Activated naive CD8-positive, alpha-beta T cell treated with anti-CD3 and anti-CD28 coated beads, Interleukin-2, amount 50 U/mL, for 24 hours (primary cell): ENCODE results near the gene PLA2G2F.

Source experiments
- ATAC-seq: fragments of 150-1000 bp; cut with Tn5 transposase; one replicate; pipeline ENCODE4 v1.10.0; 2021
- DNase-seq: peaks from one replicate; pipeline ENCODE4 v3.0.0; 2021
- H3K27ac Mint-ChIP-seq: one replicate; pipeline ENCODE4 v1.8.0; 2021; ENCODE audit warnings: mild to moderate bottlenecking, mixed read lengths
- H3K27me3 Mint-ChIP-seq: one replicate; pipeline ENCODE4 v1.8.0; 2021; ENCODE audit warnings: mixed read lengths
- H3K36me3 Mint-ChIP-seq: one replicate; pipeline ENCODE4 v1.8.0; 2021; ENCODE audit warnings: low read depth, mixed read lengths
- H3K4me1 Mint-ChIP-seq: one replicate; pipeline ENCODE4 v1.8.0; 2021; ENCODE audit warnings: mixed read lengths
- H3K4me3 Mint-ChIP-seq: one replicate; pipeline ENCODE4 v1.8.0; 2021; ENCODE audit warnings: mild to moderate bottlenecking, moderate library complexity, mixed read lengths
- H3K9me3 Mint-ChIP-seq: one replicate; pipeline ENCODE4 v1.8.0; 2021; ENCODE audit warnings: mixed read lengths

The PLA2G2F gene

DNA sequence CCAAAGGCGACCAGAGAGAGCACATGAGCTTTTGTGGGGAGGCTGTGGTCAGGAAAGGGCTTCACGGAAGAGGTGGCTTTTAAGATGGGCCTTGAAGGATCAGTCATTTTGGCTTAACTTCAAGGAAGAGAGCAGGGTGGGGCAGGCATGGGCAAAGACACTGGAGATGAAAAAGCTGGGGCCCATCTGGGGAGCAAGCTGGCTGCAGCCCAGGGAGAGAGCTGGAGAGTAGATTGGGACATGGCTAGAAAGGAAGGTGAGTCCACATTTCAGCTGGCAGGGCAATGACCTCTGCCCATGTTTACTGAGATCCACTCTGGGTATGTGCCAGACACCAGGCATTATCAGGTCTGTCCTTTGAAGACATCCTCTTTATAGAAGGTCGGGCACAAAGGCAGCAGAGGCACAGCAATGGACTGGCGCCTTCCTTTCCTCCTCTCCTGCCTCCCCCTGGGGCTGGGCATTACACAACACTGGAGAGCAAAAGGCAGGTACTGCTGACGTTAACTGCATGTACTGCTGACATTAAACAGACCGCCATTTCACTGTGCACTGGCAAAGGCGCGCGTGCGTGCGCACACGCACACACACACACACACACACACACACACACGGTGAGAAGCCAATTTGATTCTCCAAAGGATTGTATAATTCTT, 44.6 kb downstream of the PLA2G2F start:
- DNase-seq, result no peak
- Mint-ChIP-seq H3K27me3 (peaks cover 18% of the 10 kb centered on the region), H3K27ac (peak overlapping the region; percentile 51), H3K9me3 (peaks cover 10% of the 10 kb centered on the region), H3K36me3 (peaks cover 3% of the 10 kb centered on the region), H3K4me3 (no peak overlapping the region), H3K4me1 (peaks cover 56% of the 10 kb centered on the region)
- no peak for ATAC-seq

GRCh38 chr1:20184481-20184900, 45.4 kb downstream of the PLA2G2F start:
- Mint-ChIP-seq H3K4me3 (no peak overlapping the region), H3K9me3 (peaks cover 8% of the 10 kb centered on the region), H3K4me1 (peaks cover 60% of the 10 kb centered on the region), H3K27ac (peak overlapping the region; percentile 63), H3K36me3 (peaks cover 3% of the 10 kb centered on the region), H3K27me3 (peaks cover 25% of the 10 kb centered on the region)
- ATAC-seq (no peak), DNase-seq (no peak)

- Mint-ChIP-seq H3K9me3 (peaks cover under 1% of the 10 kb centered on the region), H3K4me1 (peaks cover 57% of the 10 kb centered on the region), H3K4me3 (peak overlapping the region; percentile 73), H3K27ac (peak overlapping the region; percentile 84), H3K36me3 (peaks cover 3% of the 10 kb centered on the region), H3K27me3 (peaks cover 27% of the 10 kb centered on the region)
- peak; percentile 64 for ATAC-seq
- DNase-seq, result peak; percentile 75
Observed at GRCh38 chr1:20184997-20185833, 46.1 kb downstream of the PLA2G2F start.

DNA sequence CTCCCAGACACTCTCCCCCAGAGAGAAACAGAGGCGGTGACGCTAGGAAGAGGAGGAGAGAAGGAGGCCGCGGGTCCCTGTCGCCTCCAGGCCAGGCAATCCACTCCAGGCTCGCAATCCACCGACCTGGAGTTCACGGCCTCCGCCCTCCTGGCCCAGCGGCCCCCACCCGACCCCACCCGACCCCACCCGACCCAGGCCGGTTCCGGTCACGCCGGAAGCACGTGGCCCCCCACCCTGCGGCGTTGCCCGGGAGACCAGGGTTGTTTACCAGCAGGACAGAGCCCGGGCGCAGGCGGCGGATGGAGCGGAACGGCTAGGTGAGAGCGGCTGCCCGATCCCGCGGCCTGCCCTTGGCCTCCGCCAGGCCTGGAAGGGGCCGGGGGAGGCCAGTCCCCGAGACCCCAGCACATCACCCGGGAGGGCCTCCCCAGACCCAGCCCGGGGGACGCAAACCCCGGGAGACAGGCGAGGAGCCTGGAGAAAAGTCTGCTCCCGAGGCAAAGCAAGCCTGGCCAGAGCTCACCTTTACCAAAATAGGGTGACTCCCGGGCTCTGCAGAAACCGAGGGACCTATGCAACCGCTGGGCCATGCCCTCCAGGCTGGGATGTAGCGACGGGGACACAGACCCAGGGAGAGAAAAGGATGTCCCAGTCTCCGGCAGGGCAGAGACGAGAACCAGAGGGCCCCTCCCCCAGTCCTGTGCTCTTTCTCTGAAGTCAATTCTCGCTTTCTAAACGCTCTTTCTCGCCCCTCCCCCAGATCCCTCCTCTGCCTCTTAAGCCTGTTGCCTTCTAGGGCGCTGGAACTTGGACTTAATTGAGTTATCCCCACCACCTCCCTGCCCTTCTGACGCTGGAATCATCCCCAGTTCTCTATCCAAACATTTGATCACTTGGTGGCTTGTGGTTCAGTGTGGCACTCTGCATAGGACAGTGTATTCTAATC, 47.0 kb downstream of the PLA2G2F start, which contains the start of the genes PLA2G2C and UBXN10:
Gene PLA2G2C, minus strand, starts transcription at position 685 of the 949 bp plus-strand sequence. CDS start 9,155 bp downstream, outside the sequence.
Gene UBXN10, plus strand, starts transcription at position 263 of the 949 bp plus-strand sequence. CDS start 4,466 bp downstream, outside the sequence.
- H3K9me3 Mint-ChIP-seq, result no peaks in the 10 kb centered on the region
- peaks cover 50% of the 10 kb centered on the region for H3K4me1 Mint-ChIP-seq
- H3K27me3 Mint-ChIP-seq, result peaks cover 27% of the 10 kb centered on the region
- DNase-seq (peak; percentile 82), ATAC-seq (peak; percentile 26)
- H3K4me3 Mint-ChIP-seq, result peak within 1 kb of the TSS; percentile 82
- H3K36me3 Mint-ChIP-seq, result peaks cover 3% of the 10 kb centered on the region
- peak within 1 kb of the TSS; percentile 84 for H3K27ac Mint-ChIP-seq

GRCh38 chr1:20187103-20187812, 48.1 kb downstream of the PLA2G2F start:
- H3K9me3 Mint-ChIP-seq, result no peaks in the 10 kb centered on the region
- H3K4me1 Mint-ChIP-seq, result peaks cover 50% of the 10 kb centered on the region
- ATAC-seq (peak; percentile 64), DNase-seq (peak; percentile 48)
- H3K36me3 Mint-ChIP-seq, result peaks cover 3% of the 10 kb centered on the region
- H3K4me3 Mint-ChIP-seq, result peak overlapping the region; percentile 82
- H3K27ac Mint-ChIP-seq, result peak overlapping the region; percentile 79
- peaks cover 28% of the 10 kb centered on the region for H3K27me3 Mint-ChIP-seq

GRCh38 chr1:20187813-20188454, 48.8 kb downstream of the PLA2G2F start:
- Mint-ChIP-seq H3K36me3 (peaks cover 3% of the 10 kb centered on the region), H3K4me3 (peak overlapping the region; percentile 82), H3K9me3 (no peaks in the 10 kb centered on the region), H3K4me1 (peaks cover 50% of the 10 kb centered on the region), H3K27ac (peak overlapping the region; percentile 79), H3K27me3 (peaks cover 35% of the 10 kb centered on the region)
- ATAC-seq, result no peak
- no peak for DNase-seq

DNA sequence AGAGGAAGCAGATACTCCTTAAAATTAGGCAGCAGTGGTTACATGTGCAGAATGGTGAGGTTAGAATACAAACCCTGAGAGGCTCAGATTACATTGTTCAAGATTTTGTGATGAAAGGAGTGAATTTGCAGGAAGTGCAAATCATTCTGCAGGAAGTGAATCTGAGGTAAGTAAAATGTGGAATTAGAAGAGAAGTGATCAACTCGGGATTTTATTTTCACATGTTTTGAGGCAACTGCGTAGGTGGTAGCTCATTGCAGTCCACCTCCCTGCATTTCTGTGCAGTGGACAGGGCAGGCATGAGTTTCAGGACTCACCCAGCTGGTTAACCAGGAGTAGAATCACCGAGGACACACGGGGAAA, 49.3 kb downstream of the PLA2G2F start:
- Mint-ChIP-seq H3K27ac (no peak overlapping the region), H3K36me3 (peaks cover 2% of the 10 kb centered on the region), H3K4me1 (peaks cover 49% of the 10 kb centered on the region), H3K4me3 (no peak overlapping the region), H3K9me3 (no peaks in the 10 kb centered on the region), H3K27me3 (peaks cover 36% of the 10 kb centered on the region)
- no peak for DNase-seq
- no peak for ATAC-seq

DNA sequence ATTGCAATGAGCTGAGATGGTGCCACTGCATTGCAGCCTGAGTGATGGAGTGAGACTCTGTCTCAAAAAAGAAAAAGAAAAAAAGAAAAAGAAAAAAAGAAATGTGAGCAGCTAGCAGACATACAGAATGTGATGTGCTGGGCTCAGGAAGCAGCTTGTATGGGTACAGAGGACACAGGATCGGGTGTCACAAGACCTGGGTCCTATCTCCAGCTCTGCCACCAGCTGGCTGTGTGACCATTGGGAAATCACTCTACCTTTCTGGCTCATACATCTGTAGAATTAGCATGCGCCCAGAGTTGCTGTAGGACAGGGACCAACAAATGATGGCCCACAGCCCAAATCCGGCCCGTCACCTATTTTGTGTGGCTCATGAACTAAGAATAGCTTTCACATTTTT, 50.5 kb downstream of the PLA2G2F start:
- peaks cover 38% of the 10 kb centered on the region for H3K4me1 Mint-ChIP-seq
- H3K9me3 Mint-ChIP-seq, result no peaks in the 10 kb centered on the region
- H3K36me3 Mint-ChIP-seq, result no peaks in the 10 kb centered on the region
- H3K4me3 Mint-ChIP-seq, result no peak overlapping the region
- DNase-seq (no peak), ATAC-seq (no peak)
- no peak overlapping the region for H3K27ac Mint-ChIP-seq
- H3K27me3 Mint-ChIP-seq, result peaks cover 41% of the 10 kb centered on the region

DNA sequence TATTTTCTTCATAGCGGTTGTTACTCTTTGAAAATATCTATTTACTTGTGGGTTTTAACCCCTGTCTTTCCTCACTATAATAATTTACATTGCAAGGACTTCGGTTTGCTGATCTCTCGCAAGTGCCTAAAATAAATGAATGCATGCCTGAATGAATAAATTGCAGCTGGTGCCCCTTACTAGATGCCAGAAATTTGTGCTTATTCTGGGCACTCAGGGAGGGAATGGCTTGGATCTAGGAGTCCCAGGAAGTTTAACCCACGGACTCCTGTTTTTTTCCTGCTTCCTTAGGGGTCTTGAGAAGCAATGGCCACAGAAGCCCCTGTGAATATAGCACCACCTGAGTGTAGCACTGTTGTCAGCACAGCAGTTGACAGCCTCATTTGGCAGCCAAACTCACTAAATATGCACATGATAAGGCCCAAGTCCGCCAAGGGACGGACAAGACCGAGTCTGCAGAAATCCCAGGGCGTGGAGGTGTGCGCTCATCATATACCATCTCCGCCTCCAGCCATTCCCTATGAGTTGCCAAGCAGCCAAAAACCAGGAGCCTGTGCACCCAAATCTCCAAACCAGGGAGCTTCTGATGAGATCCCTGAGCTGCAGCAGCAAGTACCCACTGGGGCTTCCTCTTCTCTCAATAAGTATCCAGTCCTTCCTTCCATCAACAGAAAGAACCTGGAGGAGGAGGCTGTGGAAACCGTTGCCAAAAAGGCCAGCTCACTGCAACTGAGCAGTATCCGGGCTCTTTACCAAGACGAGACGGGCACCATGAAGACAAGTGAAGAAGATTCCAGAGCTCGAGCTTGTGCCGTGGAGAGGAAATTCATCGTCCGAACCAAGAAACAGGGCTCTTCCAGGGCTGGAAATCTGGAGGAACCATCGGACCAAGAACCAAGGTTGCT, 51.4 kb downstream of the PLA2G2F start:
- Mint-ChIP-seq H3K27me3 (peaks cover 46% of the 10 kb centered on the region), H3K27ac (no peak overlapping the region), H3K9me3 (no peaks in the 10 kb centered on the region), H3K36me3 (no peaks in the 10 kb centered on the region), H3K4me1 (peaks cover 34% of the 10 kb centered on the region), H3K4me3 (no peak overlapping the region)
- DNase-seq (no peak), ATAC-seq (no peak)

DNA sequence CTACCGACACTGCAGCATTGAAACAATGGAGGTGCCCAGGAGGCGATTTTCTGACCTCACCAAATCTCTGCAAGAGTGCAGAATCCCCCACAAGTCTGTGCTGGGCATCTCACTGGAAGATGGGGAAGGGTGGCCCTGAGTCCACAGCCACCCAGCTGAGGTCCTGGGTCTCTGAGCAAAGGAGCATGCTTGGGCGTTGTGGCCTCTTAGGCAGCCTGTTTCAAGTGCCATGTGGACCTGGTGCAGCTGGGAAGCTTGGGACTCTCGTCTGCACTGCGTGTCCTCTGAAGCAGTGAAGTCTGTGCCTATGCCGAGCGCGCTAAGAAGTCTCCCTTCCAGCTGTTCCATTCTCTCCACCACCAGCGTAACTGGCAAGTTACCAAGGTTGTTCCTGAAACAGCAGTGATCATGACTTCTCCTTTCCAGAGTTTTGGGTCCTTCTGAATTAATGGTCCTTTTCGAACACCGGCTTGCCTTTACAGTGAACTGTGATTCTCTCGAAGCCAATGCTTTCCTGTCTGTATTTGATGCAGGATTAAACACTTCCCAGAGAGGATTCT, 52.2 kb downstream of the PLA2G2F start:
- no peaks in the 10 kb centered on the region for H3K36me3 Mint-ChIP-seq
- no peaks in the 10 kb centered on the region for H3K9me3 Mint-ChIP-seq
- peaks cover 31% of the 10 kb centered on the region for H3K4me1 Mint-ChIP-seq
- no peak overlapping the region for H3K27ac Mint-ChIP-seq
- H3K4me3 Mint-ChIP-seq, result no peak overlapping the region
- ATAC-seq, result no peak
- H3K27me3 Mint-ChIP-seq, result peaks cover 46% of the 10 kb centered on the region
- no peak for DNase-seq

DNA sequence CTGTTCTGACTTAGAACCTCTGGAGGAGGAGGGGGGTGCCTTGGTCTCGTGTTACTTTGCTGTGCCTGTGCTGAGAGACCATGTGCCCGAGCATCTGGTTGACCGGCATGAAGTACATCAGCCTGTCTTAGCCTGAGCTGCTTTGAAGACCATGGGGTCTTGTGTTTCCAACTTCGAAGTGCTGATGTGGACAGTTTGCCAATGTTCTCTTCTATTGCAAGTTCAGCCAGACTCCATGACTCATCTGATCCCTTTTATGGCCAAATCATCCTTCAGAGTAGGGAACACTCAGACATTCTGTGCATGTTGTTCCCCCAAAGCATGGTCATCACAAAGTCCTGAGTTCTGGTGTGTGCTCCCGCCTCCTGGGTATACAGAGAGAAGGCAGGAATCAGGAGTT, 53.2 kb downstream of the PLA2G2F start:
- Mint-ChIP-seq H3K27me3 (peaks cover 51% of the 10 kb centered on the region), H3K27ac (no peak overlapping the region), H3K4me1 (peaks cover 22% of the 10 kb centered on the region), H3K36me3 (no peaks in the 10 kb centered on the region), H3K4me3 (no peak overlapping the region), H3K9me3 (no peaks in the 10 kb centered on the region)
- DNase-seq (no peak), ATAC-seq (no peak)

- H3K4me3 Mint-ChIP-seq, result no peak overlapping the region
- H3K36me3 Mint-ChIP-seq, result no peaks in the 10 kb centered on the region
- DNase-seq (no peak), ATAC-seq (no peak)
- peaks cover 51% of the 10 kb centered on the region for H3K27me3 Mint-ChIP-seq
- no peaks in the 10 kb centered on the region for H3K9me3 Mint-ChIP-seq
- peaks cover 16% of the 10 kb centered on the region for H3K4me1 Mint-ChIP-seq
- no peak overlapping the region for H3K27ac Mint-ChIP-seq
Observed at GRCh38 chr1:20192871-20193411, 53.8 kb downstream of the PLA2G2F start.
